Fibroblast of villous mesenchyme (primary cell): ENCODE results near the gene DIABLO. TPM values are rescaled to one million over a fixed set of nuclear protein-coding genes. Genes with fewer than 3 reads are reported as not detected.

ENCODE experiments used
- DNase-seq: peaks from one replicate; pipeline ENCODE4 v3.0.0-alpha.2; 2010; ENCODE audit warnings: low read depth
- H3K4me3 ChIP-seq: 2 replicates; pipeline ENCODE4 v1.5.1; 2011; ENCODE audit warnings: low read depth, mild to moderate bottlenecking, low read length
- CTCF ChIP-seq: IDR thresholded peaks from 2 replicates; pipeline ENCODE4 v1.5.1; 2012; ENCODE audit warnings: low read depth, mild to moderate bottlenecking, low read length; ENCODE audit not compliant: insufficient read depth
- total RNA-seq: library from RNA; depleted of rRNA; stranded (reverse); fragments of >200 nt; gene quantifications from 2 replicates; pipeline ENCODE4 v1.2.3, GENCODE V29; 2012

Gene DIABLO
- total RNA-seq, 1 donor = 74.3 TPM

- DNase-seq = no peak
- TF ChIP-seq CTCF = no peak
- H3K4me3 ChIP-seq = no peak overlapping the region
Measured at GRCh38 chr12:122250536-122250935, 24.7 kb upstream of the DIABLO start.

- H3K4me3 ChIP-seq = no peak overlapping the region
- TF ChIP-seq CTCF = no peak
- DNase-seq = no peak
Measured at GRCh38 chr12:122250047-122250446, 24.2 kb upstream of the DIABLO start.

- no peak for TF ChIP-seq CTCF
- no peak overlapping the region for H3K4me3 ChIP-seq
- no peak for DNase-seq
Measured at GRCh38 chr12:122245553-122245952, 19.7 kb upstream of the DIABLO start.

- TF ChIP-seq CTCF = no peak
- H3K4me3 ChIP-seq = no peak overlapping the region
- no peak for DNase-seq
Measured at GRCh38 chr12:122244565-122245371, 18.9 kb upstream of the DIABLO start.

GRCh38 chr12:122243965-122244364 is 18.1 kb upstream of the DIABLO start:
- TF ChIP-seq CTCF = no peak
- no peak for DNase-seq
- no peak overlapping the region for H3K4me3 ChIP-seq

GRCh38 chr12:122238861-122239260 is 13.0 kb upstream of the DIABLO start:
- DNase-seq = no peak
- no peak overlapping the region for H3K4me3 ChIP-seq
- TF ChIP-seq CTCF = no peak

GRCh38 chr12:122235741-122236140 is 9.9 kb upstream of the DIABLO start:
- TF ChIP-seq CTCF = no peak
- H3K4me3 ChIP-seq = no peak overlapping the region
- no peak for DNase-seq
